HG03575 (cell line): ENCODE data around the gene SLC6A9.

Source experiments
- ATAC-seq: cut with Tn5 transposase; IDR thresholded peaks from one replicate; pipeline ENCODE4 v1.9.1; 2021; ENCODE audit not compliant: unreplicated experiment, insufficient number of reproducible peaks, low FRiP score; ENCODE audit errors: extremely low read depth

Gene SLC6A9

GRCh38 chr1:44013949-44014348 is 17.3 kb downstream of the SLC6A9 start:
- no peak for ATAC-seq

- no peak for ATAC-seq
Observed at GRCh38 chr1:44012941-44013609, 18.2 kb downstream of the SLC6A9 start.

GRCh38 chr1:44012404-44012803 is 18.9 kb downstream of the SLC6A9 start:
- ATAC-seq = no peak

GRCh38 chr1:44010935-44011471 is 20.3 kb downstream of the SLC6A9 start:
- no peak for ATAC-seq

GRCh38 chr1:44008259-44008658 is 23.0 kb downstream of the SLC6A9 start:
- no peak for ATAC-seq

- no peak for ATAC-seq
Observed at GRCh38 chr1:44002606-44003157, 28.6 kb downstream of the SLC6A9 start.

GRCh38 chr1:44002165-44002564 is 29.1 kb downstream of the SLC6A9 start:
- no peak for ATAC-seq

- no peak for ATAC-seq
Observed at GRCh38 chr1:44000122-44000665, 31.1 kb downstream of the SLC6A9 start.

GRCh38 chr1:43999455-43999854 is 31.8 kb downstream of the SLC6A9 start:
- ATAC-seq = no peak

GRCh38 chr1:43998000-43998378 is 33.3 kb downstream of the SLC6A9 start:
- ATAC-seq = no peak

GRCh38 chr1:43997295-43997999 is 33.8 kb downstream of the SLC6A9 start:
- ATAC-seq = no peak

- ATAC-seq = no peak
Observed at GRCh38 chr1:43996733-43997115, 34.5 kb downstream of the SLC6A9 start.

GRCh38 chr1:43995984-43996732 is 35.1 kb downstream of the SLC6A9 start:
- no peak for ATAC-seq

- no peak for ATAC-seq
Observed at GRCh38 chr1:43994794-43995790, 36.2 kb downstream of the SLC6A9 start.

- no peak for ATAC-seq
Observed at GRCh38 chr1:43994071-43994470, 37.2 kb downstream of the SLC6A9 start.

- no peak for ATAC-seq
Observed at GRCh38 chr1:43993206-43993914, 37.9 kb downstream of the SLC6A9 start.

GRCh38 chr1:43992232-43992995 is 38.8 kb downstream of the SLC6A9 start:
- ATAC-seq = no peak
